Medulla oblongata (tissue), 1 donor: ENCODE results near the gene GFPT2.

ENCODE experiments used
- DNase-seq: peaks from one replicate; pipeline ENCODE4 v3.0.0-alpha.2; 2015; ENCODE audit errors: extremely low spot score

Gene GFPT2

GRCh38 chr5:180350711-180351465, 2.2 kb downstream of the GFPT2 start:
- DNase-seq = no peak

DNA sequence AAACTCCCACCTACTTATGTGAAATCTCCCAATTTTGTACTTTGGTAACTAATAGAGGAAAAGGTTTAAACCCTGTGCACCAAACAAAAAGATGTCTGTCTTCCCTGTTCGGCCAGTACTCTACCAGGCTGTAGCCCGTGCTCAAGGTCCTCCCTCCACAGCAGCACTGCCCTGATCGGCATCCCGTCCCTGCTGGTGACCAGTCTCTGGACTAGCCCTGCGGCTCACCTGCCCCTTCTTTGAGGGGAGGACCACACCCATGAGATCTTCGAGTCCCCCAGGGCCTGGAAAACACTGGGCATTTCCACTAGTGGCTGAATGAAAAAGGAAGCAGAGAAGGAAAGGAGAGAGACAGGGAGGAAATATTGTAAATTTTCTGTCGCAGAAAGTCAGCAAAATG, 2.8 kb downstream of the GFPT2 start:
- DNase-seq = no peak

GRCh38 chr5:180349391-180349790, 3.7 kb downstream of the GFPT2 start:
- DNase-seq = no peak

DNA sequence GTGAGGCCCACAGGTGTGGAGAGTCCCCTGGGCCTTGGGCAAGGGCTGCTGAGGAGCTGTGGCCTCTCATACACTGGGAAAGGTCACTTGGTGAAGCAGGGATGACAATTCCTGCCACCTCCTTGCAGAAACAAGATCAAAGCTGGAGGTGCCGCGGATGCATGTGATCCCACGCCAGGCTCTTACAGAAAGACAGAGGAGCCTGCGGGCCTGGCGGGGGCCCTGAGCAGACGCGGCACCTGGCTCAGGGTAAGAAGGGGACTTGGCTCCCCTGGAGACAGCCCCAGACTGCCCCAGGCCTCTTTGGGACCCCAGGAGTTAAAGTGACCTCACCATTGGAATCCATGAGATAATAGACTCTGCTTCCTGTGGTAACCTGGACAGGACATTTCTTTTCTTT, 4.8 kb downstream of the GFPT2 start:
- DNase-seq = no peak

- DNase-seq = no peak
Measured at GRCh38 chr5:180347702-180348101, 5.4 kb downstream of the GFPT2 start.

- no peak for DNase-seq
Measured at GRCh38 chr5:180346358-180346757, 6.8 kb downstream of the GFPT2 start.

DNA sequence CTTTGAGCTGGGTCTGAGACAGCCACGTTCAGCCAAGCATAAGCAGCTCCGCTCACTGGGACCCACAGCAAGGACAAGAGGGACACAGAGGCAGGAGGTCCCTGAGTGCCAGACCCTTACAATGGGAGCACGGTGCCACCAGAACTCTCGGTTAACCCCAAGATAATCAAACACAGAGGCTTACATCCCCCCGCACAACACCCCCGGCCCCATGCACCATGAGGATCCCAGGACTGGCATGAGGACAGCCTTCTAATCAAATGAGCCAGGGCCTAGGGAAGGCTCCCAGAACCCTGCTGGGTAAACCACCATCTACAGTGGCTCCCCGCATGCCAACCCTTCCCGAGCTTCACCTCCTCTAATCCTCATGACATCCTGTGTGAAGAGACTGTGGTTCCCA, 7.4 kb downstream of the GFPT2 start:
- DNase-seq = no peak

DNA sequence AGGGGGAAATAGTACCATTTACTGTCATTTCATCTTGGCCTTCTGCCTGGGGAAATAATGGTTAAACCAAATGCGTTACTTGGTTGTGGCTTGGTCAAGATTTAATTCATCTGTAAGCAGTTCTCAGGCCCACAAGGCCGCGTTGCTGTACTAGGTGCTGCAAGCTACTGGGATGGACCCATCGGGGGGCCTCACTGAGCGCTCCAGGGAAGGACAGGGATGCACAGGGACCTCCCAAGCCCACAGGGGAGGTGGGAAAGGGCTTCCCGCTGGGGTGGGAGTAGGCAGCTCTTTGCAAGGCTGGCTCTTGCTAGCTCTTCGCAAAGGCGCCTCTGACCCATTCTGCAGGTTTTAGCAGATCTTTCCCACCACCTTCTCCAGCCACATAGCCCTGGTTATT, 8.0 kb downstream of the GFPT2 start:
- DNase-seq = no peak

GRCh38 chr5:180344696-180344999, 8.5 kb downstream of the GFPT2 start:
- DNase-seq = no peak

- no peak for DNase-seq
Measured at GRCh38 chr5:180343831-180344695, 9.1 kb downstream of the GFPT2 start.

DNA sequence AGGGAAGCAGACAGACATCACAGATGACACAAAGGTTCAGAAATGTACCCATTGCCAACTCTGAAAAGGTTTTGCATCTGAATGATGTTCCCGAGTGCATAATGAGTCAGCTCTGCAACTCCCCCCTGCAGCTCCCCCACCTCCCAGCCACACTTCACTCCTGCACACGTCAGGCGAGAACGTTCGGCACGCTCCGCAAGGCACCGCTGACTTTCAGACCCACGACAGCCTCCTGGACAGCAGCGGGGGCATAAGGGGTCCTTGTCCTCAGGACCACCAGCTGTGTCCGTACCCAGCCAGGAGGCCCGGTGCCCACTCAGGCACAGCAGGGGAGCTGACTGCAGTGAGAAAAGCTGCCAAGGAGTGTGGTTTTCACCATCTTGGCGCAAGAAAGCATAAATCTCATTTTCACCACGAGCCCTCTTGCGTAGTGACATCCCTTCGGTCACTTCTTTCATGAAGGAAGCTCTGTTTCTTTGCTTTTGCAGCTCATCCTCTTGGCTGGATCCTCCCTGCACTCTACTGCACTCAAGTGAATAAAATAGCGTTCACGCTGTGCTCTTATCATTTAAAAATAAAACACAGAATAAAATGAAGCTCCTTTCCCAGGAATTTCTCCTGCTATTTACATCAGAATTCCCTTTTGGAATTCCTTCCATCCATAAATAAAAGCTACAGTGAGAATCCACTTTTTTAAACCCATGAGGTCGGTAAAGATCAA, 9.9 kb downstream of the GFPT2 start:
- DNase-seq = peak; percentile 66

GRCh38 chr5:180341595-180341994, 11.5 kb downstream of the GFPT2 start:
- DNase-seq = no peak

DNA sequence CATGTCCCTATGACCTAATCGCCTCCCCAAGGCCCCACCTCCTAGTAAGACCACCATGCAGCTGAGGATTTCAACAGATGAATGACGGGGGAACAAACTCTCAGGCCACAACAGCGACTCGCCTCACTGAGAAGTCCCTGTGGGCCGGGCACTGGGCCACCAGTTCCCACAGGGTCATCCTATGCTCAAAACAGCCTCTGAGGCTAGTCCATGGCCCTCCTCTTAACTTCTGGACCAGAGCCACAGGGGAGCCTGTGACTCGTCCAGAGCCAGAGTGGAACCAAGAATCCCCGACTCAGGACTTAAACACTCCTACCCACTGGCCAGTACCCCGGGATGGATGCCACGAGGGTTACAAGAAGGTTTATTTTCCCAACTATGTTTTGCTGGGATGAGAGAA, 12.3 kb downstream of the GFPT2 start:
- peak; percentile 24 for DNase-seq

DNA sequence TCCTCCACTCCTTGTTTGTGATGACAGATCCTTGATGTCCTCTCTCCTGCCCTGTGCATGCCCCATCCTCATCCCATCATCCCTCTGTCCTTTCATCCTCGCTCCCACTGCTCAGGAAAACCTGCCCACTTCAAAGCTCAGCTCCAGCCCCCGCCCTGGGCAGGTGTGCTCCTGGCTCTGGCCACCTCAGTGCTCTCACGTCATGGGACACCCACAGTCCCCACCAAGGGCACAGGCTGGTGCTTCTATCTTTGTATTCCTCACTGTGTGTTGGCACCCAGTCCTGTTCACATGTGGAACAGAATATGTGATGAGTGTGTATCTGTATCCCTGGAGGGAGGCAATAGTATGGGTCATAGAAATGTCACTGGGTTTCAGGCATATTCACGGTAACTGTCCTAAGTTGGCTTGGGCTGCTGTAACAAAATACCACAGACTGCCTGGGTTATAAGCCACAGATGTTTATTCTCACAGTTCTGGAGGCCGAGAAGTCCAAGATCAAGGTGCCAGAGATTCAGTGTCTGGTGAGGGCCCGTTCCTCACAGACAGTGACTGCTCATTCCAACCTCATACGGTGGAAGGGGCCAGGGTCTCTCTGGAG, 13.5 kb downstream of the GFPT2 start:
- DNase-seq = no peak

- DNase-seq = no peak
Measured at GRCh38 chr5:180338001-180338707, 15.0 kb downstream of the GFPT2 start.

DNA sequence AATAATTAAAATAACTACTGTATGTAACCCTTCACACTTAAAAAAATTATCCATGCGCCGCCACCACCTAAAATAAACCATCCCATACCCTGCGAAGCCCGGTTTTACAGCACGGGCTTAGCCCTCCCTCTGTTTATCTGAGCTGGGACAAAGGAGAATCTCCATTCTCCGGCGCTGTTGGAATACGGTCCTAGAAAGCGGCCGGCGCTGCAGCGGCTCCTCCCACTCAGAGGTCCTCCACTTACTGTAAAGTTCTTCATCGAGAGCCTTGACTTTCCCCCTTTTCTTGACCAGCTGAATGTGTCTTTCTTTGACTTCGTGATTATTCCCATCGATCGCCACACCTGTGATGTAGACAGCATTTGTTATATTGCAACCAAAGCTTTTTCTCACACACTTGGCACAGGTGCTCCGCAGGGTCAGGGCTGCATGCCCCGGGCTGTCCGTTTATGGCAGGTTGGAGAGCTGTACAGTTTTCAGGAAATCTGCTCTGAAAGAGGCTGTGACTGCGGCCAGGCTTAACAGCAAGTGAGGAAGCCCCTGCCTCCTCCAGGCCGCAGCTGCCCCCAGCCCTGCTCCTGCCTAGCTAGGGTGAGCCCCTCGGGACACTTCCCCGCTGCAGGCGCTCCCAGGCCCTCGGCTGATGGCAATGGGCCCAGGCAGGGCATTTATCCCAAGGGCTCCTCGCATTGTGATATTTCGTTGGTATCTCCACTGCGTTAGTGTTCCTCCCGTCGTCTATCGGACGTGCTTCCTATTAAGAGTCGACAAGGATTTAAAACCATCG, 16.7 kb downstream of the GFPT2 start:
- no peak for DNase-seq

DNA sequence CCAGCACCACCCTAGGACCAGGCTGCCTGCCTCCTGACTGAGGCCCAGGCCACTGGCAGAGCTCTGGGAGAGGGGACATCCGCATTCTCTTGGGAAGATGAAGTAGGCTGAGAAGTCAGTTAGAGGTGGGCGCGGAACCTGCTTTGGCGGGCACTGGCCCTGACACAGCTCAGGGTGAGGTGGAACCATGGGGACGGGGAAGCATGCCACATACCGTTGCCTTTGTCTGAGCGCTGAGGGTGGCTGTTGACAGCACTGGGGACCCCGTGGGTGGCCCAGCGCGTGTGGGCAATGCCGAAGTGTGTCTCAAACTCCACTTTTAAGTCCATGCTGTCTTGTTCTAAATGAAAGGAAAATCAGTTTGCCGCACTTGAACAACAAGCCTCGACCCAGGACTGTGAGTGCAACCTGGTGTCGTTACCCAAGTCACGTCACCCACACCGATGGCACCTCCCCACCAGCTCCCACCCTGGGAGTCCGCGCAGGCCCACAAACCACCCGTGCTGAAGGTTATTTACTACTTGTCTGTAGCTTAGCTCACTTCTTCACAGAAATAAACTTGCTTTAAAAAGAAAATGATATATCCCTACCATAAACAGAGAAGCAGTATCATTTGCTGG, 17.4 kb downstream of the GFPT2 start:
- DNase-seq = no peak

DNA sequence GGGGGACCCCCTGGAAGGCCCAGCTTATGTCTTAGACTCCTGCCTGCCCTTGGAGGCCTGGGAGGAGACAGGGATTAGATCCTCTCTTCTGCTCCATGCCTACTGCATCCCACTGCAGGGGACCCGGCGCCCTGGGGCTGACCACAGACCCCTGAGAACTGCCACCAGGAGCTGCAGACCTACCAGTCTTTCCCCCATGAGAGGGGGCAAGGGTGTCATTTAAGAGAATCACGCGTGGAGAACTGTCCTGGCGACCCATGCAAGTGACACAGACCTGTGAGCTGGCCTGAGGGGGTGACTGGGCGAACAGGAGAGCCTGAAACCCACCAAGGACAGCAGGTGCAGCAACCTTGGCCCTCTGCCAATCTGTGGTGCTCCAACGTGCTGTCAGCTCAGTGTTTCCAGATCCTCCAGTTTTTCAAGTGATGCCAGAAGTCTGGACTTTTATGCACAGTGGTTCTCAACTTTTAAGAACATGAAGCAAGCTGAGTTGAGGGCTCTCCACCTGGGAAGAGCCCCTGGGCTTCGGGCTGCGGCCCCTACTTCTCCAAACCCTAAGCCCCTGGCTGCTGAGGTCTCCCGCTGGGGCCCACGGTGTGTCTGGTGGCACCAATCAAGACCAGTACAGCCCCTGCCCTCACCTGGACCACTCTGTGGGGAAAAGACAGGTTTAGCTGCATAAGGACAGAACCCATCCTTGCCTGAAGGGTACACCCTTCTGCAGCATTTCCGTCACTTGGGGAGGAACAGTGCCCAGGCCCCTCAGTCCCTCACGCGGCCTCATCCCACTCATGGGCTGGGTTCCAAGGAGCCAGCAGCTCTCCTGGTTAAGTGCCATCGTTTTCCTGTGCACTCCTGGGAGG, 18.2 kb downstream of the GFPT2 start:
- DNase-seq = no peak

DNA sequence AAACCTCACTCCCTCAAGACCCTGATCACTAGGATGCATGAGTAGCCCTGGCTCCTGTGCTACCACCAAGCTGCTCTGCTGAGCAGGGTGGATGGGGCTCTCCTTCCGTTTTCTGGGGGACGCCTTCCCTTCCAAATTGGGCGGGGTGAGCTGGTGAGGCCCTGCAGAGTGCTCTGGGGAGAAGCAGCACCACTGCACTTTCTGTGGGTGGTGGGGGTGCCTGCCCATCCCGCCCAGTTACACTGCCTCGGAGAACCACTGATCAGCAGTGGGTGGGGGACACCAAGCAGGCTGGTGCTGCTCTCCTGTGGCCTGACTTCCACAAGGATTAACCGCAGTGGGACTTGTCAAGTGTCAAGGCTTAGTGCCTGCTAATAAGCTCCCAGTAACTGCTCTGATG, 19.0 kb downstream of the GFPT2 start:
- DNase-seq = no peak
